ENCODE data around the gene COLGALT1.
A peak's percentile ranks its signal among the peaks of the same experiment; 100 is the strongest.
"Not testable (repeated sequence)": the region's sequence is repeated elsewhere in the genome, so short reads cannot be mapped to it uniquely, and the experiment has no call there.

Gene COLGALT1

GRCh38 chr19:17562561-17562960, 7.1 kb downstream of the COLGALT1 start:
- DNase-seq: no peak

GRCh38 chr19:17564781-17565180, 9.3 kb downstream of the COLGALT1 start:
- DNase-seq: no peak

GRCh38 chr19:17565611-17566010, 10.2 kb downstream of the COLGALT1 start:
- DNase-seq: peak; percentile 54 to 62

GRCh38 chr19:17567940-17568339, 12.5 kb downstream of the COLGALT1 start:
- DNase-seq: no peak

- DNase-seq: not testable (repeated sequence)
These were observed 14.8 kb downstream of the COLGALT1 start for GRCh38 chr19:17570291-17570690.

GRCh38 chr19:17570791-17571190, 15.3 kb downstream of the COLGALT1 start:
- DNase-seq: no peak

- no peak for DNase-seq
These were observed 17.2 kb downstream of the COLGALT1 start for GRCh38 chr19:17572638-17573037.

- DNase-seq: peak; percentile 24 to 42
These were observed 20.7 kb downstream of the COLGALT1 start for GRCh38 chr19:17575871-17576757.

GRCh38 chr19:17576758-17577456, 21.5 kb downstream of the COLGALT1 start:
- DNase-seq: peak; percentile 20 to 47

GRCh38 chr19:17577457-17578097, 22.1 kb downstream of the COLGALT1 start:
- DNase-seq: peak in 1 of 2 donors; percentile 63

GRCh38 chr19:17579661-17580244, 24.3 kb downstream of the COLGALT1 start:
- DNase-seq: peak; percentile 81 to 83

GRCh38 chr19:17580470-17581144, 25.2 kb downstream of the COLGALT1 start:
- no peak for DNase-seq

- DNase-seq: no peak
These were observed 25.9 kb downstream of the COLGALT1 start for GRCh38 chr19:17581211-17581874.

- DNase-seq: no peak
These were observed 27.2 kb downstream of the COLGALT1 start for GRCh38 chr19:17582613-17583012.

- DNase-seq: no peak
These were observed 28.7 kb downstream of the COLGALT1 start for GRCh38 chr19:17584132-17584531.

- not testable (repeated sequence) for DNase-seq
These were observed 29.9 kb downstream of the COLGALT1 start for GRCh38 chr19:17585395-17585794.

GRCh38 chr19:17590866-17591265, 35.4 kb downstream of the COLGALT1 start:
- no peak for DNase-seq

- DNase-seq: not testable (repeated sequence)
These were observed 38.8 kb downstream of the COLGALT1 start for GRCh38 chr19:17594296-17594695.

GRCh38 chr19:17598063-17598462, 42.6 kb downstream of the COLGALT1 start:
- not testable (repeated sequence) for DNase-seq

- DNase-seq: no peak
These were observed 43.5 kb downstream of the COLGALT1 start for GRCh38 chr19:17598953-17599352.

GRCh38 chr19:17599780-17600179, 44.3 kb downstream of the COLGALT1 start:
- DNase-seq: no peak

GRCh38 chr19:17601683-17602082, 46.2 kb downstream of the COLGALT1 start:
- no peak for DNase-seq
